CD1c-positive myeloid dendritic cell (primary cell): ENCODE data around the gene RPL38.

Source experiments
- DNase-seq: peaks from one replicate; pipeline ENCODE4 v3.0.0-alpha.2; 2016; ENCODE audit errors: extremely low spot score

The RPL38 gene

DNA sequence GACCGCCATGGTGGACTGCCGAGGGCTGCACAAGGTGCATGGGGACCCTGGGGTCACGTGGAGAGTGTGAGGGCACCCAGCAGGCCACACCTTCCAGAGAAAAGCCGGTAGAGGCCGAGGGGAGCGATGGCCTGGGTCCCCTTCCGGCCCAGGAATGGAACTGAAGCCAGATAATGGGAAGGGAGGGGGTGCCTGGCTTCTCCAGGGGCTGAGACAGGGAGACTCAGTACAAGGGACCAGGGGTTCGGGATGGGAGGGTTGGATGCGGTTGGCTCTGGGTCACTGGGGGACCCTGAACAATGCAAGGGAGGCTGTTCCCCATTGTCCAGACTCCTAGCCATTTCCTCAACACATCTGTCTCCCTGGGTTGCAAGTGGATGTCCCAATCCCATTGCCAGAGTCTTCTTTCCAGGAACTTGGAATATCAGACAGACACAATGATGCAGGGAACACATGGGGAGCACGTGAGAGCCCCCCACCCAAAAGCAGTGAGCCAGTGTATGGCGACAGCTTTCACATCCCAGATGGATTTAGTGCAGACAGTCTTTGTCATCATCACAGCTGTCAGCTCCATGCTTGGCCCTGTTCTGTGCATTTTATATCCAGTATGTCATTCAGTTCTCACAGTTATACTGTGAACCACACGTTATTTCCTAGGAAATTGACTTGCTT, 47.0 kb downstream of the RPL38 start:
- no peak for DNase-seq

DNA sequence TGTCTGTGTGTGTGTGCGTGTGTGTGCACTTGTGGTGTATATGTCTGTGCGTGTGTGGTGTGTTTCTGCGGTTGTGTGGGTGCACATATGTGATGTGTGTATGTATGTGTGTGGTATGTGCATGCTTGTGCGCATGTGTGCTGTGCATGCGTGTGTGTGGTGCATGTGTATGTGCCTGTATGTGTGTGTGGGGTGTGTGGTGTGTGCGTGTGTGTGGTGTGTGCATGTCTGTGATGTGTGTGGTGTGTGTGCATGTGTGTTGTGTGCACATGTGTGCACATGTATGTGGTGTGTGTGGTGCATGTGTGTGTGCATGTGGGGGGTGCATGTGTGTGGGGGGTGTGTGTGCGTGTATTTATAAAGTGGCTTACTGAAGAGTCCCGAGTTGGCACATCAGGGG, 47.6 kb downstream of the RPL38 start:
- no peak for DNase-seq

DNA sequence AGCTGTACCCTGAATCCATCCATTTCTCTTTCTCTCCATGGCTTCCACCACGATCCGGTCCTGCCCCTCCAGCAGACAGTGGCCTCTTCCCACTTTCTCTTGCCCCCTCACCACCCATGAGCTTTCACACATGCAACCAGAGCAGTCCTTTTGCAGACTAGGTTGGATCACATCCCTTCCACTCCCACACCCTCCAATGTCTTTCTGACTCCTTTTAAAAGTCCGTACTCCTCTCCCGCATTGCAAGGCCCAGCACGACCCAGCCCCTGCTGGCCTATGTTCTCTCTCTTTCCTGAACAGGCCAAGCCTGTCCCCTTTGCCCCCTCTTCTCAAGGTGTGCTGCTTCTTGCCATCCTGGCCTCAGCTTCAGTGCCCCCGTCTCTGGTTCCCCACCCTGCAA, 48.1 kb downstream of the RPL38 start:
- DNase-seq: no peak

GRCh38 chr17:74252211-74252610, 48.7 kb downstream of the RPL38 start:
- DNase-seq: no peak

DNA sequence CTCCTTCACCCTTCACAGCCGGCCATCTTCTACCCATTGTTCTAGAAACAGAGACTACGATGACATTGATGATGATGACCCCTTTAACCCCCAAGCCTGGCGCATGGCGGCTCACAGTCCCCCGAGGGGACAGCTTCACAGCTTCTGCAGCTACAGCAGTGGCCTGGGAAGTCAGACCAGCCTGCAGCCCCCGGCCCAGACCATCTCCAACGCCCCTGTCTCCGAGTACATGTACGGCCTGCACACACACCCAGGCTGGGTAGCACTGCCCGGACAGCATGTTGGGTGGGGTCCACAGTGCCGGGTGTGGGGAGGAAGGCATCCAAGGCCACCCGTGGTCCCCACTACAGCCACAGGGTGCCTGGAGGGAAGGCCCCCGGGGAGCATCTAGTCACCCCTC, 49.6 kb downstream of the RPL38 start:
- no peak for DNase-seq

GRCh38 chr17:74257311-74257710, 53.8 kb downstream of the RPL38 start:
- DNase-seq: no peak

DNA sequence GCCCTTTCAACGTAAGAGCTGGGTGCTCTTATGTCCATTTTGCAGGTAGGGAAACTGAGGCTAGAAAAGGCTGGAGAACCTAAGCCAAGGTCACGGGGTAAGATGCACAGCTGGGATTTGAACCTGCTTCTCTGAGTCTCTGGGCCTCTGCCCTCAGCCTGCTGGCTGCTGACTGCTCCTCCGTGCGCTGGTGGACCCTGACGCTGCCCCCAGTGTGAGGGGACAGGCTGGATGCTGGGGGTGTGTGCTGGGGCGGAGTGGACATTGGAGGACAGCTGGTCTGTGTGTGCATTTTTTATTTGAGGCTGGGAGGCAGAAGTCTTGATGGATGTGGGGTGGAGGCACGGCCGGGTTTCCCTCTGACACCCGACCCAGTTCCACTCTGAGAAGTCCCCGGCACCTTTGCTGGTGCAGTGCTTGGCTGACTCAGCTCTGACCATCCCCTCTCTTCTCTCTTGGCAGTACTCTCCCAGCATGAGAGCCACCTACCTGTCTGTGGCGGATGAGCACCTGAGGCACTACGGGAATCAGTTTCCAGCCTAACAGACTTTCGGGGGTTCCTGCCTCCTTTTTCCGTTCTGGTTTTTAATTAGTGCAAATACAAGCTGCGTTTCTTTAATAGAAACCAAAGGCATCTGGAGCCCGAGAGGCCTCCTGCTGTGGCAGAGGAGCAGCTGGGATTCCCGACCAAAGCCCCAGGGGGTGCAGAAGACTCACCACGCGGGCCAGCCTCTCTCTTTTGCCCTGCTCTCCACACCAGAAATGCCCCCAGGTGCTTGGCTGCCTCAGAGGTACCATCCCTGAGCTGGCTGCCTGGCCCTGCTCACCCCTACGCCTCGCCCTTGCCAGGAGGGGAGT, 56.4 kb downstream of the RPL38 start:
- DNase-seq: no peak
